HG02759 (cell line): ENCODE data around the gene TBC1D2B.
"Not testable (repeated sequence)": the region's sequence is repeated elsewhere in the genome, so short reads cannot be mapped to it uniquely, and the experiment has no call there.

Source experiments
- ATAC-seq: cut with Tn5 transposase; IDR thresholded peaks from one replicate; pipeline ENCODE4 v1.9.1; 2021; ENCODE audit warnings: mild to moderate bottlenecking, moderate library complexity; ENCODE audit not compliant: unreplicated experiment

Gene TBC1D2B

GRCh38 chr15:77992356-77993222, 84.9 kb downstream of the TBC1D2B start:
- no peak for ATAC-seq

GRCh38 chr15:77991658-77992201, 85.8 kb downstream of the TBC1D2B start:
- ATAC-seq = not testable (repeated sequence)

GRCh38 chr15:77991029-77991406, 86.5 kb downstream of the TBC1D2B start:
- no peak for ATAC-seq

- no peak for ATAC-seq
Observed at GRCh38 chr15:77989296-77990143, 88.0 kb downstream of the TBC1D2B start.

GRCh38 chr15:77988347-77989295, 88.9 kb downstream of the TBC1D2B start:
- ATAC-seq = no peak

GRCh38 chr15:77987765-77988136, 89.8 kb downstream of the TBC1D2B start:
- not testable (repeated sequence) for ATAC-seq

GRCh38 chr15:77986891-77987764, 90.4 kb downstream of the TBC1D2B start:
- no peak for ATAC-seq

GRCh38 chr15:77985931-77986480, 91.5 kb downstream of the TBC1D2B start:
- no peak for ATAC-seq

- ATAC-seq = no peak
Observed at GRCh38 chr15:77985031-77985930, 92.2 kb downstream of the TBC1D2B start.

GRCh38 chr15:77984446-77984861, 93.1 kb downstream of the TBC1D2B start:
- ATAC-seq = no peak

GRCh38 chr15:77983708-77984445, 93.6 kb downstream of the TBC1D2B start:
- no peak for ATAC-seq

- no peak for ATAC-seq
Observed at GRCh38 chr15:77983091-77983707, 94.3 kb downstream of the TBC1D2B start.

GRCh38 chr15:77982127-77982490, 95.4 kb downstream of the TBC1D2B start:
- no peak for ATAC-seq

GRCh38 chr15:77981281-77982126, 96.0 kb downstream of the TBC1D2B start:
- ATAC-seq = no peak

GRCh38 chr15:77980674-77981073, 96.8 kb downstream of the TBC1D2B start:
- not testable (repeated sequence) for ATAC-seq

- ATAC-seq = no peak
Observed at GRCh38 chr15:77980098-77980497, 97.4 kb downstream of the TBC1D2B start.
